HS-27A (cell line): ENCODE results near the gene TMC5.
"Not testable (repeated sequence)": the region's sequence is repeated elsewhere in the genome, so short reads cannot be mapped to it uniquely, and the experiment has no call there.

Source experiments
- DNase-seq: peaks from one replicate; pipeline ENCODE4 v3.0.0-alpha.2; 2012; ENCODE audit warnings: low read depth, missing footprints

Gene TMC5

DNA sequence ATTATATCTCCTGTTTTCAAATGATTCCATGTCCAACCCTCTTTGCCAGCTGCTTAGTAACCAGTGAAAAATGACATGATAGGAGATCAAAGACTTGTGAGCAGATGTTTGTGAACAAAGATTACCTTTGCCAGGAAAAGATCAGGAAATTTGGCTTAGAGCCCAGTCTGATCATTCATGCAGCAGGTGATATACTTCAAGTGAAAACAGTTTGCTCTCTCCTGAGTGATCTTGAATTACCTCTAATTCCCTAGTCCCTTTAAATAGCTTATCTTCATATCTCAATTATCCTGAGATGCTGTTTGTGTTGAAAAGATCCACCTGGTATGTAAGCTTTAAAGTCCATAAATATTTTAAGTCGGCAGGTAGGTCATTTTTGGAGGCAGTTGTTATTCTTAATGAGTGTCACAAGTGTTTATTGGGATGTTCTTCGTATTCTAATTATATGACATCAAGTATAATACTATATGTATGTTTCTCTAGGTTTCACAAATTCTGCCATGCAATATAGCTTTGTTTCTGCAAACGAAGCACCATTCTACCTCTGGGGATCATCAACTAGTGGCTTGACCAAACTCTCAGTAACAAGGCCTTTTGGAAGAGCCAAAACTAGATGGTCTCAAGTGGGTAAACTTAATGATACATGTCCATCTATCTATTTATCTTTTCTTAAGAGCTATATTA is 124.6 kb downstream of the TMC5 start:
- no peak for DNase-seq

- not testable (repeated sequence) for DNase-seq
These were observed 125.8 kb downstream of the TMC5 start for GRCh38 chr16:19543278-19543996.

DNA sequence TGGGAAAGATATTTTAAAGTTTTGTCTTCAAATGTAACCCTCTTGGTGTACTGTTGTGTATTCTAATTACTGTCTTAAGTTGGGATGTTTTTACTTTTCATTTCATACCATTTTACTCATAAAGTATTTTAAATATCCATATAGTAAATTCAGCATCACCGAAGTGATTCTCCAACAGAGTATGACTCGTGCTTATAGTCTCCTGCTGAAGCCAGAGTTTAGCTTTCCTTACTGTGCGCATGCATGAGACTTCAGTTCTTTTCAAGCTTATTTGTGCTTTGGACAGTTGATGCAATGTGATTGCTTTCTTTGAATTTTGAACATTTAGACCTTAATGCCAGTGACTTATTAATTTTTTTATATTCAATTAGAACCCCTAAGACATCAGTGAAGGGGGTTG is 130.5 kb downstream of the TMC5 start:
- no peak for DNase-seq
